NCI-H1105 (cell line): ENCODE data around the gene TTC21B.
"Not testable (repeated sequence)": the region's sequence is repeated elsewhere in the genome, so short reads cannot be mapped to it uniquely, and the experiment has no call there.

Source experiments
- DNase-seq: peaks from one replicate; lab custom pipeline; 2025; lab: John Stamatoyannopoulos, UW

The TTC21B gene

GRCh38 chr2:165953655-165954606 is at the start of gene TTC21B:
TTC21B (minus strand) TSS chr2:165953776; CDS start chr2:165953705, 71 bp downstream.
- peak; percentile 89 for DNase-seq

DNA sequence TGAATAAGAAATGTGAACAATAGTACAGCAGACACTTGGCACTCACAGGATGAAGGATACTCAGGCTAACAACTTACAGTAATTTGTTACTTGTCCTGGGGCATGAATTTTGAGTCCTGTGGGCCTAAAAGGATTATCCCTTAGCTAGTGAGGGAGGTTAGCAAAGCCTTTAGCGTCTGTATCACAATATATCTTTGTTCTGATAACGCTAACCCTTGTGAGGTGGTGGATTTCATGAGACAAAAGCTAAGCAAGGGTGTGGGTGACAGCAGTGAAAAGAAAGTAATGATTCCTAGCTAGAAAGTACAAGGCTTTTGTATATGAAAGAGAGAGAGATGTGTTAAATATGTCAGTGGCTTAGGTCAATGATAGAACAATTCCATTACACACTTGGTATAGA is 46.8 kb upstream of the TTC21B start:
- no peak for DNase-seq

GRCh38 chr2:165990846-165991245 is 37.3 kb upstream of the TTC21B start:
- no peak for DNase-seq

GRCh38 chr2:165989851-165990250 is 36.3 kb upstream of the TTC21B start:
- no peak for DNase-seq

- DNase-seq = no peak
Measured at GRCh38 chr2:165985120-165985519, 31.5 kb upstream of the TTC21B start.

- DNase-seq = not testable (repeated sequence)
Measured at GRCh38 chr2:165972161-165972560, 18.6 kb upstream of the TTC21B start.

GRCh38 chr2:165970663-165971062 is 17.1 kb upstream of the TTC21B start:
- DNase-seq = no peak

GRCh38 chr2:165969227-165969626 is 15.7 kb upstream of the TTC21B start:
- no peak for DNase-seq

- no peak for DNase-seq
Measured at GRCh38 chr2:165967746-165968145, 14.2 kb upstream of the TTC21B start.

- DNase-seq = no peak
Measured at GRCh38 chr2:165961818-165962217, 8.2 kb upstream of the TTC21B start.

DNA sequence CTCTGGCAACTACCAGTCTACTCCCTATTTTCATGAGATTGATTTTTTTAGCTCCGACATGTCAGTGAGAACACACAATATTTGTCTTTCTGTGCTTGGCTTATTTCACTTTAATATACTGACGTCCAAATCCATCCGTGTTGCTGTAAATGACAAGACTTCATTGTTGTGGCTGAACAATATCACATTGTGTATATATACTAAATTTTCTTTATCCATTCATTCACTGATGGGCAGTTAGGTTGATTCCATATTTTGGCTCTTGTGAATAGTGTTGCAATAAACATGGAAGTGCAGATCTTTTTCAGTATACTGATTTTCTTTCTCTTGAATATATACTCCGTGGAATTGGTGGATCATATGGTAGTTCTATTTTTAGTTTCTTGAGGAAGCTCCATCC is 5.8 kb upstream of the TTC21B start:
- no peak for DNase-seq

GRCh38 chr2:165958313-165958960 is 4.9 kb upstream of the TTC21B start:
- DNase-seq = no peak

DNA sequence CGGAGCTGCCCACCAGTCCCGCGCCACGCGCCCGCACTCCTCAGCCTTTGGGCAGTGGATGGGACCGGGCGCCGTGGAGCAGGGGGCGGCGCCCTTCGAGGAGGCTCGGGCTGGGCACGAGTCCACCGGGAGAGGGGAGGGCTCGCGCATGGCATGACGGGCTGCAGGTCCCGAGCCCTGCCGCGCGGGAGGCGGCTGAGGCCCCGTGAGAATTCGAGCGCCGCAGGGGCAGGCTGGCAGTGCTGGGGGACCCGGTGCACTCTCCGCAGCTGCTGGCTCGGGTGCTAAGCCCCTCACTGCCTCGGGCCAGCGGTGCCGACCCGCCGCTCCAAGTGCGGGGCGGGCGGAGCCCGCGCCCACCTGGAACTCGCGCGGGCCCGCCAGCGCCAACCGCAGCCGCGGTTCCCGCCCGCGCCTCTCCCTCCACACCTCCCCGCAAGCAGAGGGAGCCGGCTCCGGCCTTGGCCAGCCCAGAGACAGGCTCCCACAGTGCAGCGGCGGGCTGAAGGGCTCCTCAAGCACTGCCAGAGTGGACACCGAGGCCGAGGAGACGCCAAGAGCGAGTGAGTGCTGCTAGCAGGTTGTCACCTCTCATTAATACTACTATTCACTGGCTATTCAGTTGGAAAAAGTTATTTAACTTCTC is 3.6 kb upstream of the TTC21B start:
- no peak for DNase-seq

- peak; percentile 80 for DNase-seq
Measured at GRCh38 chr2:165953306-165953654, 296 bp downstream of the TTC21B start.

DNA sequence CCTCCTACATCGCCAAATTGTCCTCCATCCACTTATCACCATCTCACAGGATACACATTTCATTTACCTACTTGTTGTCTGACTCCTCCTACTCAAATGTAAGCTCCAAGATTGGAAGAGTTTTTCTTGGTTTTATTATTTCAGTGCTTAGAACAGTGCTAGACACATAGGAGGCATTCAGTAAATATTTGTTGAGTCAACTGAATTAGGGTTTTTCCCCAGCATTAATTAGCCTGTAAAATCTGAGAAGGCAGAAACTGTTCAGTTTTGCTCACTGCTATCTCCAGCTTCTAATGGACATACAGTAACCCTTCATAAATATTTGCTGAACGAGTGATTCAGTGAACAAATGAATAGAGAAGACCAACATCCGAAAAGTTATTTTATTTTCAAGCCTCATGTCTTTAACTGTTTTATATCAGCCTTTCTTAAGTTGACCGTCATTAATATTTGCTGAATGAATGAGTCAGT is 800 bp downstream of the TTC21B start:
- DNase-seq = no peak

- no peak for DNase-seq
Measured at GRCh38 chr2:165952085-165952484, 1.5 kb downstream of the TTC21B start.

DNA sequence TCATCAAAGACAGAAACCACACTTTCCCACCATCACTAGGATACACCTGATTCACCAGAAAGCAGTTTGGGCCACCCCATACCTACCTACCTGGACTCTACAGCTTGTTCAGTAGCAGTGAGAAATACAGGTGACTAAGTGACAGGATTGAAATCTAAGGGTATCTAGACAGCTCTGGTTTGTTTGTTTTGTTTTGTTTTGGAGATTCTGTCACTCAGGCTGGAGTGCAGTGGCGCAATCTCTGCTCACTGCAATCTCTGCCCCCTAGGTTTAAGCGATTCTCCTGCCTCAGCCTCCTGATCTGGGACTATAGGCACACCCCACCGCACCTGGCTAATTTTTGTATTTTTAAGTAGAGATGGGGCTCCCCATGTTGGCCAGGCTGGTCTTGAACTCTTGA is 3.1 kb downstream of the TTC21B start:
- DNase-seq = no peak

DNA sequence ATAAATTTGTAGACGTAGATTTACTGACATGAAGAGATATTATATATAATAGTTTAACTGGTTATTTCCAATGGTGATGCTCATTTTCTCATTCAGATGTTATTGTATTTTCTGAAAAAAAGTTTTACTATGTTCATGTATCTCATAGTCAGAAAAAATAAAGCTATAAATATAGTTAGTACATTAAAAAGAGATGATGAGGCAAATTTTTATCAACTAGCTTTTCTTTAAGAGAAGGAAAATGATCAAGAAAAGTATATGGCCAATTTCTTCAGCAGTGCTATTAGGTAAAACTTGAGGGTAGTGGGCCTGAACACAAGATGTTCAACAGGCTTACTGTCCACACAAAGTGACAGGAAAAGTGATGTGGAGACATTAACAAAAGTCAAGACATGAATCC is 11.7 kb downstream of the TTC21B start:
- DNase-seq = no peak

- no peak for DNase-seq
Measured at GRCh38 chr2:165938237-165938636, 15.3 kb downstream of the TTC21B start.

DNA sequence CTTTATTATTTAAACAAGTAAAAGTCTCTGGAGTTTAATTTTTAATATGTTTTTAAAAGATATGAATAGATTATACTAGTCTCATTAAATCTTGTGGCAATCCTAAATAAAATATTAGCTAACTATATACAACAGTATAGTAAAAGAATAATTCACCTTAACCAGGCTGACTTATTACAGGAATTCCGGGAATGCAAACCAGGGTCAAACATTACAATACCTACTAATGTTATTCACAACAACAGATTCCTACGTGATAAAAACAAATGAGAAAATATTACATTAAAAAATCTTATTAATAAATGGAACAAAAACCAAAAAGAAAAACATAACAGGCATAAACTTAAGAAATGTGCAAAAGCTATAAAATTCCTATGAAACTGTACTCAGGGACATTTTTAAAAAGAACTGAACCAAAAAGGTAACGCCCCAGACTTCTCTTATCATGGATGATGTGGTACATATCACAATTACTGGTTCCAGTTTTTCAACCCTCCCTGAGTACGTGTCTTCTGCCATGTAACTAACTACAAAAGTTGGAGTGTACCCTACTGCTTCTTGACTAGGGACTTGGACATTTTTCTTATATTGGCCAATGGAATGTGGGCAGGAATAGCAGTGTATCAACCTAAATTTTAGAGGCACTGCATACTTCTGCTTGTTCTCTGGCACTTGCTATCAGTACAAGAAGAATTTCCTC is 20.2 kb downstream of the TTC21B start:
- DNase-seq = no peak

DNA sequence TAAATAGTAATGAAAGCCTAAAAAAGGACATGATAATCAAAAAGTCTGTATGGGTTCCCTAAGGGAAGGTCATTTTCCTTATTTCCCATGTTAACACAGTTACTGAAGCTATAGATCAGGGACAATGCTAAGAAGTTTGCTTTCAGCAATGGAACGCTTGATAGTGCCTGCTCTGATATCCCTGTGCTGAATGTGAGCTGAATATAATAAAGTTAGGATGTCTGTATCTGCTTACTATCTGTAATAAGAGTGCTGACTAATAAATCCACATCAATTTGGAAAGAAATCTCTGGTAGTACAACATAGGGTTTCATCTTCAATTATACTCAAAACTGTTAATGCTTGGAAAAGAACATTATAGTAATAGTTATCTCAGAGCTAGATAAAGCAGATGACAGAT is 25.8 kb downstream of the TTC21B start:
- no peak for DNase-seq

GRCh38 chr2:165927353-165927752 is 26.2 kb downstream of the TTC21B start:
- no peak for DNase-seq
